ENCODE results near the gene LGR6. TPM values are rescaled to one million over a fixed set of nuclear protein-coding genes. Genes with fewer than 3 reads are reported as not detected.

LGR6 gene
- total RNA-seq, 4 donors from 2014 or later: 0.15 TPM; not detected in 3

DNA sequence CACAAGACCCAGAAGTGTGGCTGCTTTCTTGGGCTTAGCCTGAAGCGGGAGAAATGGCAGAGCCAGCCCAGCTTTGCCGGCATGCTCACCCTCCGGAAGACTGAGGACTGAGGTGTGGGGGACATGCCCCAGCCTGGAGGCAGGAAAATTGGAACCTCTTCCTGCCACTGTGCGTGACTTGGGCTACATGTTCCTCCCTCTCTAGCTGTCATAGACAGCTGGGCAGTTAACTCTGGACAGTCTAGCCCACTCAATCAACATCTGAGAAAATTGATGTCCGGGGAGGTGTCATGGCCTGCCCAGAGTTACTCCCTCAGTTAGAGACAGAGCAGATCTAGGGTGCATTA is 88.4 kb downstream of the LGR6 start:
- no peak for DNase-seq
- H3K27ac ChIP-seq: no peak overlapping the region
- no peaks in the 10 kb centered on the region for H3K9me3 ChIP-seq
- H3K36me3 ChIP-seq: no peaks in the 10 kb centered on the region
- in situ Hi-C loops (cut with MboI; ENCODE audit: low sequenced_read_pairs in 4 of 4) (no loop called here), intact Hi-C loops (cut with DNase I; ENCODE audit: low total_unique reads) (no loop called here)
- H3K4me3 ChIP-seq: no peak overlapping the region
- no peak for TF ChIP-seq POLR2A (IDR thresholded peaks at IDR 0.05)
- TF ChIP-seq, protein P1, sequence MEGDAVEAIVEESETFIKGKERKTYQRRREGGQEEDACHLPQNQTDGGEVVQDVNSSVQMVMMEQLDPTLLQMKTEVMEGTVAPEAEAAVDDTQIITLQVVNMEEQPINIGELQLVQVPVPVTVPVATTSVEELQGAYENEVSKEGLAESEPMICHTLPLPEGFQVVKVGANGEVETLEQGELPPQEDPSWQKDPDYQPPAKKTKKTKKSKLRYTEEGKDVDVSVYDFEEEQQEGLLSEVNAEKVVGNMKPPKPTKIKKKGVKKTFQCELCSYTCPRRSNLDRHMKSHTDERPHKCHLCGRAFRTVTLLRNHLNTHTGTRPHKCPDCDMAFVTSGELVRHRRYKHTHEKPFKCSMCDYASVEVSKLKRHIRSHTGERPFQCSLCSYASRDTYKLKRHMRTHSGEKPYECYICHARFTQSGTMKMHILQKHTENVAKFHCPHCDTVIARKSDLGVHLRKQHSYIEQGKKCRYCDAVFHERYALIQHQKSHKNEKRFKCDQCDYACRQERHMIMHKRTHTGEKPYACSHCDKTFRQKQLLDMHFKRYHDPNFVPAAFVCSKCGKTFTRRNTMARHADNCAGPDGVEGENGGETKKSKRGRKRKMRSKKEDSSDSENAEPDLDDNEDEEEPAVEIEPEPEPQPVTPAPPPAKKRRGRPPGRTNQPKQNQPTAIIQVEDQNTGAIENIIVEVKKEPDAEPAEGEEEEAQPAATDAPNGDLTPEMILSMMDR (IDR thresholded peaks at IDR 0.05 in 4 of 5, conservative IDR thresholded peaks at IDR 0.05 in 1 of 5): no peak
- ATAC-seq: no peak
- H3K4me1 ChIP-seq: peaks cover 11 to 16% of the 10 kb centered on the region in 2 donors
- H3K27me3 ChIP-seq: no peaks in the 10 kb centered on the region

DNA sequence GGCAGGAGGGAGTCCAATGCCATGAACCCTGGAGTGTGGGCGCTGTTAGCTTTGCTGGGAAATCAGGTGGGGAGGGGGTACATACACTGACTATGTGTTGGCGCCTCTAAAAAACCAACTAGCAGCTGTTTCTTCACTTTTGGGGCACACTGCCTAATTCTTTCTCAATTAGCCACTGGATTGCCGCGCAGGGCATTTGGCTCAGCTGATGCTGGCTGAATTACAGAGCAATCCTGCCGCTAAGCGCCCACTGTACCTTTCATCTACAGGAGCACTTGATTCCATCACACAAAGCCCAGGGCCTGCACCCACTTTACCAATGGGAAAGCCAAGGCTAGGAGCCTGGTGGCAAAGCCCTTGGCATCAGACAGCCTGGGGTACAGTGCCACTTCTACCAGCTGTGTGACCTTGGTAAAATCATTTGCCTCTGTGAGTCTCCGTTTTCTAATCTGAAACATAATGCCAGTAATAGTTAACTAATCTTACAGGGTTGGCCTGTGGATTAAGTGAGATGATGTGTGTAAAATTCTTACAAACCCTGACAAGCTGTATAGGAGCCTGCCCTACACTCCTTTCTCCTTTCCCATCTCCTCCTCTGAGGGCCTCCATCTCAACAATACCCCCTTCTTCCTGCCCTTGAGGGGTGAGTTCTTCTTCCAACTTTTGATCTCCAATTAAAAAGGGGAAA is 89.1 kb downstream of the LGR6 start:
- H3K36me3 ChIP-seq: no peaks in the 10 kb centered on the region
- in situ Hi-C loops (cut with MboI; ENCODE audit: low sequenced_read_pairs in 4 of 4): no loop called here
- H3K27ac ChIP-seq: no peak overlapping the region
- peaks cover 17 to 19% of the 10 kb centered on the region in 2 donors for H3K4me1 ChIP-seq
- no peak for DNase-seq
- TF ChIP-seq POLR2A (IDR thresholded peaks at IDR 0.05): no peak
- TF ChIP-seq, protein P1 (IDR thresholded peaks at IDR 0.05 in 4 of 5, conservative IDR thresholded peaks at IDR 0.05 in 1 of 5): no peak
- H3K27me3 ChIP-seq: no peaks in the 10 kb centered on the region
- intact Hi-C loops (cut with DNase I; ENCODE audit: low total_unique reads): no loop called here
- no peaks in the 10 kb centered on the region for H3K9me3 ChIP-seq
- H3K4me3 ChIP-seq: no peak overlapping the region
- ATAC-seq: no peak

DNA sequence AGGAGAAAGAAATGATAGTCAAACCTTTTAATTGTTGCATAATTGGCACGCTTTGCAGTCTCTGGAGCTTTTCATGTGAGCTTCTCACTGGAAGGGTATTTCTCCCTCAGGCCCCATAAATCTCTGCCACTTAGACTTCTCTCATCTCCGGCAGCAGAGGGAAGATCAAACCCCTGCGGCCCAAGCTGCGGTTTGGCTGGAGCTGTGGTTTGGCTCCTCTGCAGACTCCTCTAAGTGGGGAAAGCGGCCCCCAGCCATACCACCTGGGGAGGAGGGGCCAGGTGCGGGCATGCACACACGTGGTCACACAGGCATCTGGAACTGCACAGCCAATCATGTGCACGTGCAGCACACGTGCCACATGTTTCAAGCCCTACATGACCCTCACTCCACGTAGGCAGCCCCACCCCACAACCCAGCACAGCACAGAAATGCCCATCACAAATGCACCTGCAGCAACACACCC is 89.8 kb downstream of the LGR6 start:
- Histone ChIP-seq H3K27ac (no peak overlapping the region), H3K4me3 (no peak overlapping the region), H3K27me3 (no peaks in the 10 kb centered on the region), H3K36me3 (no peaks in the 10 kb centered on the region), H3K4me1 (peaks cover 19 to 21% of the 10 kb centered on the region in 2 donors), H3K9me3 (no peaks in the 10 kb centered on the region)
- ATAC-seq (no peak), DNase-seq (no peak)
- TF ChIP-seq, protein P1 (IDR thresholded peaks at IDR 0.05 in 4 of 5, conservative IDR thresholded peaks at IDR 0.05 in 1 of 5): no peak
- no peak for TF ChIP-seq POLR2A (IDR thresholded peaks at IDR 0.05)
- intact Hi-C loops (cut with DNase I; ENCODE audit: low total_unique reads) (no loop called here), in situ Hi-C loops (cut with MboI; ENCODE audit: low sequenced_read_pairs in 4 of 4) (no loop called here)

DNA sequence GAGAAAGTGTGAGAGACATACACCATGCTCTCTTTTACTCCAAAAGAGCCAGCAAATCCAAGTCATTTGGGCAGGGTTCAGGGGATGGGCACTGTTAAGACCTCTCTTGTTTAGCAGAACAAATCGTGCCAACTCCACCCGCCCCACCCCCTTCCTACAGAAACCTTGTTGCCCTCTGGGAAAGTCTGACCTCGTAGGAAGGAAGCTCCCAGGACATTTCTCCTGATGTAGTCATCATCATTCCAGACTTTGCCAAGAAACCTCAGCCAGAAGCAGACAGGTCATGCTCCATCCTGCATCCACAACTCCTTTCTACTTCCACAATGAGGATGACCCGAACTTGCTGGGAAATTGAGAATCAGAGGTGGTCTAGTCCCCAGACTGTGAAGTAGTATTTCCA is 90.4 kb downstream of the LGR6 start:
- intact Hi-C loops (cut with DNase I; ENCODE audit: low total_unique reads) (no loop called here), in situ Hi-C loops (cut with MboI; ENCODE audit: low sequenced_read_pairs in 4 of 4) (no loop called here)
- TF ChIP-seq, protein P1 (IDR thresholded peaks at IDR 0.05 in 4 of 5, conservative IDR thresholded peaks at IDR 0.05 in 1 of 5): no peak
- TF ChIP-seq POLR2A (IDR thresholded peaks at IDR 0.05): no peak
- ATAC-seq: peak in 1 of 2 donors; percentile 37
- H3K4me3 ChIP-seq: no peak overlapping the region
- no peak for DNase-seq
- no peaks in the 10 kb centered on the region for H3K36me3 ChIP-seq
- peaks cover 19 to 21% of the 10 kb centered on the region in 2 donors for H3K4me1 ChIP-seq
- no peak overlapping the region for H3K27ac ChIP-seq
- no peaks in the 10 kb centered on the region for H3K27me3 ChIP-seq
- H3K9me3 ChIP-seq: no peaks in the 10 kb centered on the region

DNA sequence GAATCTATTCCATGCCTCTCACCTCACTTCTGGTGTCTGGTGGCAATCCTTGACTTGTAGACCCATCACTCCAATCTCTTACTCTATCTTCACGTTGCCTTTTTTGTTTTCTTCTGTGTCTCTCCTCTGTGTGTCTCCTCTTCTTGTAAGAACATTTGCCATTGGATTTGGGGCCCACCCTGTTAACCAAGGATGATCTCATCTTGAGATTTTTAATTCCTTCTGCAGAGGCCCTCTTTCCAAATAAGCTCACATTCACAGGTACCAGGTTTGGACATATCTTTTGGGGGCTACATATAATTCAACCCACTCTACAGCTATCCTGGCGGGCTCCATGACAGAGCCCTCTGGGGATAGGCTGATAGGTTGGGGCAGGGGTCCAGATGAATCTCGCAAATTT is 92.3 kb downstream of the LGR6 start:
- DNase-seq: no peak
- Histone ChIP-seq H3K4me3 (no peak overlapping the region), H3K36me3 (no peaks in the 10 kb centered on the region), H3K4me1 (peaks cover 19 to 21% of the 10 kb centered on the region in 2 donors), H3K9me3 (no peaks in the 10 kb centered on the region), H3K27ac (no peak overlapping the region), H3K27me3 (no peaks in the 10 kb centered on the region)
- intact Hi-C loops (cut with DNase I; ENCODE audit: low total_unique reads) (no loop called here), in situ Hi-C loops (cut with MboI; ENCODE audit: low sequenced_read_pairs in 4 of 4) (no loop called here)
- ATAC-seq: no peak
- TF ChIP-seq, protein P1 (IDR thresholded peaks at IDR 0.05 in 4 of 5, conservative IDR thresholded peaks at IDR 0.05 in 1 of 5): no peak
- TF ChIP-seq POLR2A (IDR thresholded peaks at IDR 0.05): no peak
